HEK293 (cell line): Measurements from ENCODE around the gene ATAD2B.
A peak's percentile ranks its signal among the peaks of the same experiment; 100 is the strongest.
"Not testable (repeated sequence)": the region's sequence is repeated elsewhere in the genome, so short reads cannot be mapped to it uniquely, and the experiment has no call there.

Experiments
- CTCF ChIA-PET: fragments of 350-600 bp; formaldehyde crosslinking; extraction: SDS; loops from one replicate; lab custom pipeline; 2021; ENCODE audit warnings: antibody characterized with exemption; lab: Yijun Ruan, JAX
- POLR2A ChIA-PET: fragments of 300-600 bp; formaldehyde crosslinking; extraction: SDS; loops from one replicate; lab custom pipeline; 2020; ENCODE audit warnings: antibody characterized with exemption, inconsistent platforms; lab: Yijun Ruan, JAX
- H3K27ac ChIP-seq: fragments of 200-500 bp; sonication (Bioruptor generic); 2 replicates; pipeline ENCODE4 v1.5.1; 2014; ENCODE audit warnings: low read depth, low read length, control low read depth, inconsistent platforms; ENCODE audit errors: extremely low read depth
- H3K36me3 ChIP-seq, 2 experiments: fragments of 200-500 bp in 1 of 2; sonication (Bioruptor generic) in 1 of 2; 1 replicate in 1 of 2; 2 replicates in 1 of 2; pipeline ENCODE4 v1.5.1; 2014 to 2017; ENCODE audit warnings: inconsistent platforms in 2 of 2, low read length in 2 of 2; ENCODE audit not compliant: control insufficient read depth in 2 of 2, insufficient read depth in 1 of 2
- H3K4me1 ChIP-seq: fragments of 200-500 bp; sonication (Bioruptor generic); 2 replicates; pipeline ENCODE4 v1.5.1; 2014; ENCODE audit warnings: mild to moderate bottlenecking, low read length, inconsistent platforms; ENCODE audit not compliant: control insufficient read depth, insufficient read depth
- H3K4me3 ChIP-seq: 2 replicates; pipeline ENCODE4 v1.5.1; 2011; ENCODE audit warnings: low read depth, mild to moderate bottlenecking, control low read depth, low read length, moderate library complexity
- H3K9me3 ChIP-seq: fragments of 200-500 bp; sonication (Bioruptor generic); 2 replicates; pipeline ENCODE4 v1.5.1; 2014; ENCODE audit warnings: low read depth, low read length, inconsistent platforms; ENCODE audit not compliant: control insufficient read depth, insufficient read depth
- BCL11B ChIP-seq: fragments of 450-650 bp; formaldehyde crosslinking; IDR thresholded peaks from 2 replicates; pipeline ENCODE4 v1.5.1; 2016; ENCODE audit warnings: low read depth, missing biosample characterization, missing genetic modification characterization
- SP2 ChIP-seq: fragments of 450-650 bp; formaldehyde crosslinking; IDR thresholded peaks from 2 replicates; pipeline ENCODE4 v1.5.1; 2016; ENCODE audit warnings: missing biosample characterization, missing genetic modification characterization
- YY2 ChIP-seq: fragments of 450-650 bp; formaldehyde crosslinking; IDR thresholded peaks from 2 replicates; pipeline ENCODE4 v1.5.1; 2016; ENCODE audit warnings: missing biosample characterization, missing genetic modification characterization
- ZBTB20 ChIP-seq: fragments of 450-650 bp; formaldehyde crosslinking; IDR thresholded peaks from 2 replicates; pipeline ENCODE4 v1.5.1; 2016; ENCODE audit warnings: missing biosample characterization, missing genetic modification characterization
- ZEB2 ChIP-seq: fragments of 450-650 bp; formaldehyde crosslinking; IDR thresholded peaks from 2 replicates; pipeline ENCODE4 v1.5.1; 2016; ENCODE audit warnings: missing biosample characterization, missing genetic modification characterization
- ZNF121 ChIP-seq: fragments of 450-650 bp; formaldehyde crosslinking; IDR thresholded peaks from 2 replicates; pipeline ENCODE4 v1.5.1; 2016; ENCODE audit warnings: missing biosample characterization, missing genetic modification characterization
- ZNF146 ChIP-seq: fragments of 450-650 bp; formaldehyde crosslinking; IDR thresholded peaks from 2 replicates; pipeline ENCODE4 v1.5.1; 2016; ENCODE audit warnings: missing biosample characterization, missing genetic modification characterization
- ZNF223 ChIP-seq: fragments of 450-650 bp; formaldehyde crosslinking; IDR thresholded peaks from 2 replicates; pipeline ENCODE4 v1.5.1; 2016; ENCODE audit warnings: missing biosample characterization, missing genetic modification characterization
- ZNF423 ChIP-seq: fragments of 450-650 bp; formaldehyde crosslinking; IDR thresholded peaks from 2 replicates; pipeline ENCODE4 v1.5.1; 2016; ENCODE audit warnings: missing biosample characterization, missing genetic modification characterization
- ZNF433 ChIP-seq: fragments of 450-650 bp; formaldehyde crosslinking; IDR thresholded peaks from 2 replicates; pipeline ENCODE4 v1.5.1; 2016; ENCODE audit warnings: missing biosample characterization, missing genetic modification characterization, low read depth
- ZNF664 ChIP-seq: fragments of 450-650 bp; formaldehyde crosslinking; IDR thresholded peaks from 2 replicates; pipeline ENCODE4 v1.5.1; 2016; ENCODE audit warnings: missing biosample characterization, missing genetic modification characterization
- ZNF707 ChIP-seq: fragments of 450-650 bp; formaldehyde crosslinking; IDR thresholded peaks from 2 replicates; pipeline ENCODE4 v1.5.1; 2016; ENCODE audit warnings: missing biosample characterization, missing genetic modification characterization
- ZNF843 ChIP-seq: fragments of 450-650 bp; formaldehyde crosslinking; IDR thresholded peaks from 2 replicates; pipeline ENCODE4 v1.5.1; 2016; ENCODE audit warnings: missing biosample characterization, missing genetic modification characterization
- TF ChIP-seq, protein P1 (sequence below): fragments of 450-650 bp; formaldehyde crosslinking; IDR thresholded peaks from 2 replicates; pipeline ENCODE4 v1.5.1; 2016; ENCODE audit warnings: missing biosample characterization, missing genetic modification characterization
- TF ChIP-seq, protein P2 (sequence below): fragments of 450-650 bp; formaldehyde crosslinking; IDR thresholded peaks from 2 replicates; pipeline ENCODE4 v1.5.1; 2016; ENCODE audit warnings: missing biosample characterization, missing genetic modification characterization
- TF ChIP-seq, protein P3 (sequence below): fragments of 450-650 bp; formaldehyde crosslinking; conservative IDR thresholded peaks from 2 replicates; pipeline ENCODE4 v1.5.1; 2016; ENCODE audit warnings: low read depth, missing biosample characterization, missing genetic modification characterization
- TF ChIP-seq, protein P4 (sequence below): fragments of 450-650 bp; formaldehyde crosslinking; IDR thresholded peaks from 2 replicates; pipeline ENCODE4 v1.5.1; 2017; ENCODE audit warnings: missing biosample characterization, missing genetic modification characterization

ATAD2B gene

DNA sequence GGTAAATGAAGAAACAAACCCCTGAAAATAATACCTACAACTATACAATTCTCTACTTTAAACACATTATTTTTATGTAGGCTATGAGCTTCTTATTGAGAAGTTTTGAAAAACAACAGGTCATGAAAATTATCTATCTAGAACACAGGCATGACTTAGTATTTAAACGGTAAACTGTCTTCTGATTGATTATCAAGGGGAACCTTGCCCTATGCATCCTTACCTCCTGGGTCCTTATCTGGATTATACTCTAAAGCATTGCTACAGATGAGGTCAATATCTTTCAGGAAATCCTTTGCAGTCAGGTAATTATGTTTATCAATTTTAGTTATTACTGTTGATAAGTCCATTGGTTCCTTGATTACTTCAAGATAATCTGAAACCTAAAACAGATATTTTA lies 144.3 kb downstream of the ATAD2B start:
- Histone ChIP-seq H3K4me1 (peaks cover 9% of the 10 kb centered on the region), H3K9me3 (no peaks in the 10 kb centered on the region), H3K27ac (no peak overlapping the region), H3K4me3 (no peak overlapping the region), H3K36me3 (no peaks in the 10 kb centered on the region; a peak in 1 of 3 replicates)
- TF ChIP-seq ZNF433 (no peak), ZEB2 (no peak), YY2 (tag by site-specific recombination) (no peak), ZNF664 (tag by site-specific recombination) (no peak), SP2 (tag by site-specific recombination) (no peak)
- TF ChIP-seq, protein P1, sequence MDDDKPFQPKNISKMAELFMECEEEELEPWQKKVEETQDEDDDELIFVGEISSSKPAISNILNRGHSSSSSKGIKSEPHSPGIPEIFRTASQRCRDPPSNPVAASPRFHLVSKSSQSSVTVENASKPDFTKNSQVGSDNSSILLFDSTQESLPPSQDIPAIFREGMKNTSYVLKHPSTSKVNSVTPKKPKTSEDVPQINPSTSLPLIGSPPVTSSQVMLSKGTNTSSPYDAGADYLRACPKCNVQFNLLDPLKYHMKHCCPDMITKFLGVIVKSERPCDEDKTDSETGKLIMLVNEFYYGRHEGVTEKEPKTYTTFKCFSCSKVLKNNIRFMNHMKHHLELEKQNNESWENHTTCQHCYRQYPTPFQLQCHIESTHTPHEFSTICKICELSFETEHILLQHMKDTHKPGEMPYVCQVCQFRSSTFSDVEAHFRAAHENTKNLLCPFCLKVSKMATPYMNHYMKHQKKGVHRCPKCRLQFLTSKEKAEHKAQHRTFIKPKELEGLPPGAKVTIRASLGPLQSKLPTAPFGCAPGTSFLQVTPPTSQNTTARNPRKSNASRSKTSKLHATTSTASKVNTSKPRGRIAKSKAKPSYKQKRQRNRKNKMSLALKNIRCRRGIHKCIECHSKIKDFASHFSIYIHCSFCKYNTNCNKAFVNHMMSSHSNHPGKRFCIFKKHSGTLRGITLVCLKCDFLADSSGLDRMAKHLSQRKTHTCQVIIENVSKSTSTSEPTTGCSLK = no peak
- TF ChIP-seq, protein P2, sequence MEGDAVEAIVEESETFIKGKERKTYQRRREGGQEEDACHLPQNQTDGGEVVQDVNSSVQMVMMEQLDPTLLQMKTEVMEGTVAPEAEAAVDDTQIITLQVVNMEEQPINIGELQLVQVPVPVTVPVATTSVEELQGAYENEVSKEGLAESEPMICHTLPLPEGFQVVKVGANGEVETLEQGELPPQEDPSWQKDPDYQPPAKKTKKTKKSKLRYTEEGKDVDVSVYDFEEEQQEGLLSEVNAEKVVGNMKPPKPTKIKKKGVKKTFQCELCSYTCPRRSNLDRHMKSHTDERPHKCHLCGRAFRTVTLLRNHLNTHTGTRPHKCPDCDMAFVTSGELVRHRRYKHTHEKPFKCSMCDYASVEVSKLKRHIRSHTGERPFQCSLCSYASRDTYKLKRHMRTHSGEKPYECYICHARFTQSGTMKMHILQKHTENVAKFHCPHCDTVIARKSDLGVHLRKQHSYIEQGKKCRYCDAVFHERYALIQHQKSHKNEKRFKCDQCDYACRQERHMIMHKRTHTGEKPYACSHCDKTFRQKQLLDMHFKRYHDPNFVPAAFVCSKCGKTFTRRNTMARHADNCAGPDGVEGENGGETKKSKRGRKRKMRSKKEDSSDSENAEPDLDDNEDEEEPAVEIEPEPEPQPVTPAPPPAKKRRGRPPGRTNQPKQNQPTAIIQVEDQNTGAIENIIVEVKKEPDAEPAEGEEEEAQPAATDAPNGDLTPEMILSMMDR (tag by site-specific recombination) = no peak
- TF ChIP-seq, protein P3, sequence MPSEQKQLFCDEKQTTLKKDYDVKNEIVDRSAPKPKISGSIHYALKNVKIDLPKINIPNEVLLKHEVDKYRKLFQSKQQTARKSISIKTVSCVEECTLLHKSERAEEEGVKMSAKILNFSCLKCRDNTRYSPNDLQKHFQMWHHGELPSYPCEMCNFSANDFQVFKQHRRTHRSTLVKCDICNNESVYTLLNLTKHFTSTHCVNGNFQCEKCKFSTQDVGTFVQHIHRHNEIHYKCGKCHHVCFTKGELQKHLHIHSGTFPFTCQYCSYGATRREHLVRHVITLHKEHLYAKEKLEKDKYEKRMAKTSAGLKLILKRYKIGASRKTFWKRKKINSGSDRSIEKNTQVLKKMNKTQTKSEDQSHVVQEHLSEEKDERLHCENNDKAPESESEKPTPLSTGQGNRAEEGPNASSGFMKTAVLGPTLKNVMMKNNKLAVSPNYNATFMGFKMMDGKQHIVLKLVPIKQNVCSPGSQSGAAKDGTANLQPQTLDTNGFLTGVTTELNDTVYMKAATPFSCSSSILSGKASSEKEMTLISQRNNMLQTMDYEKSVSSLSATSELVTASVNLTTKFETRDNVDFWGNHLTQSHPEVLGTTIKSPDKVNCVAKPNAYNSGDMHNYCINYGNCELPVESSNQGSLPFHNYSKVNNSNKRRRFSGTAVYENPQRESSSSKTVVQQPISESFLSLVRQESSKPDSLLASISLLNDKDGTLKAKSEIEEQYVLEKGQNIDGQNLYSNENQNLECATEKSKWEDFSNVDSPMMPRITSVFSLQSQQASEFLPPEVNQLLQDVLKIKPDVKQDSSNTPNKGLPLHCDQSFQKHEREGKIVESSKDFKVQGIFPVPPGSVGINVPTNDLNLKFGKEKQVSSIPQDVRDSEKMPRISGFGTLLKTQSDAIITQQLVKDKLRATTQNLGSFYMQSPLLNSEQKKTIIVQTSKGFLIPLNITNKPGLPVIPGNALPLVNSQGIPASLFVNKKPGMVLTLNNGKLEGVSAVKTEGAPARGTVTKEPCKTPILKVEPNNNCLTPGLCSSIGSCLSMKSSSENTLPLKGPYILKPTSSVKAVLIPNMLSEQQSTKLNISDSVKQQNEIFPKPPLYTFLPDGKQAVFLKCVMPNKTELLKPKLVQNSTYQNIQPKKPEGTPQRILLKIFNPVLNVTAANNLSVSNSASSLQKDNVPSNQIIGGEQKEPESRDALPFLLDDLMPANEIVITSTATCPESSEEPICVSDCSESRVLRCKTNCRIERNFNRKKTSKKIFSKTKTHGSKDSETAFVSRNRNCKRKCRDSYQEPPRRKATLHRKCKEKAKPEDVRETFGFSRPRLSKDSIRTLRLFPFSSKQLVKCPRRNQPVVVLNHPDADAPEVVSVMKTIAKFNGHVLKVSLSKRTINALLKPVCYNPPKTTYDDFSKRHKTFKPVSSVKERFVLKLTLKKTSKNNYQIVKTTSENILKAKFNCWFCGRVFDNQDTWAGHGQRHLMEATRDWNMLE = no peak
- CTCF ChIA-PET = no interaction called here
- POLR2A ChIA-PET = no interaction called here

DNA sequence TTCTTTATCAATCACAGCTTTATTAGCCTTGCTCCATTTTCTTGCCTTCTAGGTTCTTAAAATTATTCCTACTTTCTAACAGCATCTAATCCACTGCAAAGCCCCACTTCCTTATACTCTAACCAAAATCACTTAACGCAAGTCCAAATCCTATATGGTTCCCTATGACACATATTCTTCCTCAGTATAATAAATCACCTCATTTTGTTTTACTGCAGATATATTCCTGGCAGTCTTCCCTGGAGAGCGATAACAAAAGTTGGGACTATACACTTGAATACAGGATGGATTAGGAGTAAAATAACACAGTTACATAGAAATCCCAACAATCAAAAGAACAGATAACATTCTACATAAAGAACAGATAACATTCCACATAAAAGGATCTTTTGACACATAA lies 144.8 kb downstream of the ATAD2B start:
- H3K27ac ChIP-seq = no peak overlapping the region
- TF ChIP-seq ZNF423 (no peak), ZNF146 (no peak), ZNF707 (tag by site-specific recombination) (no peak), ZBTB20 (tag by site-specific recombination) (no peak), ZNF843 (0 out of 2 replicates have a peak, but pooled peaks have one; percentile 29), BCL11B (0 out of 2 replicates have a peak, but pooled peaks have one; percentile 16), ZNF223 (tag by site-specific recombination) (no peak), ZNF121 (tag by site-specific recombination) (no peak)
- TF ChIP-seq, protein P4, sequence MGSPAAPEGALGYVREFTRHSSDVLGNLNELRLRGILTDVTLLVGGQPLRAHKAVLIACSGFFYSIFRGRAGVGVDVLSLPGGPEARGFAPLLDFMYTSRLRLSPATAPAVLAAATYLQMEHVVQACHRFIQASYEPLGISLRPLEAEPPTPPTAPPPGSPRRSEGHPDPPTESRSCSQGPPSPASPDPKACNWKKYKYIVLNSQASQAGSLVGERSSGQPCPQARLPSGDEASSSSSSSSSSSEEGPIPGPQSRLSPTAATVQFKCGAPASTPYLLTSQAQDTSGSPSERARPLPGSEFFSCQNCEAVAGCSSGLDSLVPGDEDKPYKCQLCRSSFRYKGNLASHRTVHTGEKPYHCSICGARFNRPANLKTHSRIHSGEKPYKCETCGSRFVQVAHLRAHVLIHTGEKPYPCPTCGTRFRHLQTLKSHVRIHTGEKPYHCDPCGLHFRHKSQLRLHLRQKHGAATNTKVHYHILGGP (tag by site-specific recombination) = peak; percentile 50; the same call in 1 of the 2 replicates

DNA sequence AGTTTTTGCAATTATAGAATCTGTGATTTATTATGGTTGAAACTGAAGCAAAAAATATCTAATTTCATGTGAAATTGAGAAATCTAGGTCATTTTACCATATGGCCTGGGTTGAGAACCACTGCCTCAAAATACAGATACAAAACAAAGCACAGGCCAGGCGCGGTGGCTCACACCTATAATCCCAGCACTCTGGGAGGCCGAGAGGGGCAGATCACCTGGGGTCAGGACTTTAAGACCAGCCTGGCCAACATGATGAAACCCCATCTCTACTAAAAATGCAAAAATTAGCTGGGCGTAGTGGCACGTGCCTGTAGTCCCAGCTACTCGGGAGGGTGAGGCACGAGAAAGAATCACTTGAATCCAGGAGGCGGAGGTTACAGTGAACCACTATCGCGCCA lies 146.5 kb downstream of the ATAD2B start:
- H3K4me1 ChIP-seq, H3K27ac ChIP-seq, POLR2A ChIA-PET, H3K36me3 ChIP-seq, H3K9me3 ChIP-seq, H3K4me3 ChIP-seq: not testable (repeated sequence)
- CTCF ChIA-PET = interaction anchor here (0.7 kb wide), 2 partner anchors 352 to 603 kb away, joined by 4 to 5 read pairs; no protein-coding TSS in a partner anchor

More for the DNA sequence above, 144.8 kb downstream of the ATAD2B start:
- ChIA-PET CTCF (no interaction called here), POLR2A (no interaction called here)
- Histone ChIP-seq H3K4me3 (no peak overlapping the region), H3K4me1 (peaks cover 9% of the 10 kb centered on the region), H3K36me3 (no peaks in the 10 kb centered on the region; a peak in 1 of 3 replicates), H3K9me3 (no peaks in the 10 kb centered on the region)
